ENCODE data around the gene TRIM2. TPM values are rescaled to one million over a fixed set of nuclear protein-coding genes. Genes with fewer than 3 reads are reported as not detected.
A peak's percentile ranks its signal among the peaks of the same experiment; 100 is the strongest.

The TRIM2 gene
- total RNA-seq, 2 donors from 2014 or later: 31.3 to 42.0 TPM

GRCh38 chr4:153268295-153268694 is 64.1 kb downstream of the TRIM2 start:
- 53 to 75% methylated on average over 4 of the region's 4 CpGs for WGBS, 2 donors
- H3K4me3 ChIP-seq: no peak overlapping the region

GRCh38 chr4:153269218-153269990 is 65.2 kb downstream of the TRIM2 start:
- ATAC-seq (peak; percentile 90), DNase-seq (no peak)
- Histone ChIP-seq H3K27ac (peak overlapping the region in 1 of 4 donors; percentile 47), H3K36me3 (replicated peaks in 1 of 2; ENCODE audit: insufficient read depth in 1 of 2, low read depth in 2 of 2) (no peaks in the 10 kb centered on the region), H3K4me3 (no peak overlapping the region), H3K4me1 (peaks cover 43% of the 10 kb centered on the region), H3K27me3 (no peaks in the 10 kb centered on the region), H3K9me3 (no peaks in the 10 kb centered on the region)
- WGBS, 2 donors: 34 to 50% methylated on average over 5 of the region's 5 CpGs
- intact Hi-C loops (cut with DNase I): no loop called here
- no peak for TF ChIP-seq CTCF (IDR thresholded peaks at IDR 0.05)
- no peak for TF ChIP-seq POLR2A (IDR thresholded peaks at IDR 0.05)

More at GRCh38 chr4:153268295-153268694, 64.1 kb downstream of the TRIM2 start:
- TF ChIP-seq POLR2A (IDR thresholded peaks at IDR 0.05) (no peak), CTCF (IDR thresholded peaks at IDR 0.05) (no peak)
- Histone ChIP-seq H3K27me3 (no peaks in the 10 kb centered on the region), H3K27ac (no peak overlapping the region), H3K36me3 (replicated peaks in 1 of 2; ENCODE audit: insufficient read depth in 1 of 2, low read depth in 2 of 2) (no peaks in the 10 kb centered on the region), H3K9me3 (no peaks in the 10 kb centered on the region), H3K4me1 (peaks cover 39% of the 10 kb centered on the region)
- no peak for ATAC-seq
- no peak for DNase-seq
- intact Hi-C loops (cut with DNase I): no loop called here

- DNase-seq (no peak), ATAC-seq (no peak)
- no peaks in the 10 kb centered on the region for H3K27me3 ChIP-seq
- 58 to 68% methylated on average over 6 of the region's 6 CpGs for WGBS, 2 donors
- H3K27ac ChIP-seq: peak overlapping the region in 1 of 4 donors; percentile 0
- peaks cover 50% of the 10 kb centered on the region for H3K4me1 ChIP-seq
- no peaks in the 10 kb centered on the region for H3K36me3 ChIP-seq (replicated peaks in 1 of 2; ENCODE audit: insufficient read depth in 1 of 2, low read depth in 2 of 2)
- no peaks in the 10 kb centered on the region for H3K9me3 ChIP-seq
- TF ChIP-seq POLR2A (IDR thresholded peaks at IDR 0.05): no peak
- no peak for TF ChIP-seq CTCF (IDR thresholded peaks at IDR 0.05)
- H3K4me3 ChIP-seq: no peak overlapping the region
- intact Hi-C loops (cut with DNase I): no loop called here
These were observed 66.1 kb downstream of the TRIM2 start for GRCh38 chr4:153270361-153270760.

GRCh38 chr4:153271820-153272219 is 67.6 kb downstream of the TRIM2 start:
- peaks cover 56% of the 10 kb centered on the region for H3K4me1 ChIP-seq
- ATAC-seq (no peak), DNase-seq (no peak)
- no peaks in the 10 kb centered on the region for H3K36me3 ChIP-seq (replicated peaks in 1 of 2; ENCODE audit: insufficient read depth in 1 of 2, low read depth in 2 of 2)
- intact Hi-C loops (cut with DNase I): no loop called here
- H3K9me3 ChIP-seq: no peaks in the 10 kb centered on the region
- TF ChIP-seq CTCF (IDR thresholded peaks at IDR 0.05) (no peak), POLR2A (IDR thresholded peaks at IDR 0.05) (no peak)
- 94 to 95% methylated on average over 2 of the region's 2 CpGs for WGBS, 2 donors
- no peak overlapping the region for H3K4me3 ChIP-seq
- H3K27ac ChIP-seq: no peak overlapping the region
- no peaks in the 10 kb centered on the region for H3K27me3 ChIP-seq

GRCh38 chr4:153273751-153274150 is 69.5 kb downstream of the TRIM2 start:
- ATAC-seq (no peak), DNase-seq (no peak)
- Histone ChIP-seq H3K27ac (no peak overlapping the region), H3K4me1 (peaks cover 38% of the 10 kb centered on the region), H3K9me3 (no peaks in the 10 kb centered on the region), H3K36me3 (replicated peaks in 1 of 2; ENCODE audit: insufficient read depth in 1 of 2, low read depth in 2 of 2) (no peaks in the 10 kb centered on the region), H3K4me3 (no peak overlapping the region), H3K27me3 (no peaks in the 10 kb centered on the region)
- intact Hi-C loops (cut with DNase I): no loop called here
- TF ChIP-seq CTCF (IDR thresholded peaks at IDR 0.05): no peak
- TF ChIP-seq POLR2A (IDR thresholded peaks at IDR 0.05): no peak
- 97 to 100% methylated on average over 1 of the region's 1 CpG for WGBS, 2 donors

Measured in body of pancreas (tissue), 4 donors.